HepG2 (cell line): ENCODE results near the gene FAM72A. TPM values are rescaled to one million over a fixed set of nuclear protein-coding genes. Genes with fewer than 3 reads are reported as not detected.
"Not testable (repeated sequence)": the region's sequence is repeated elsewhere in the genome, so short reads cannot be mapped to it uniquely, and the experiment has no call there.

Experiments
- ATAC-seq: fragments of 200-7000 bp; cut with Tn5 transposase; 3 replicates; pipeline ENCODE4 v1.9.1; 2020; ENCODE audit warnings: mild to moderate bottlenecking, moderate library complexity
- BruUV-seq: library from RNA; stranded (reverse); fragments of 400-500 nt; replicated peaks from 2 replicates; lab custom pipeline; 2021; lab: Mats Ljungman, UMichigan
- CTCF ChIA-PET: fragments of 300-600 bp; formaldehyde crosslinking; extraction: SDS; loops from one replicate; lab custom pipeline; 2021; ENCODE audit warnings: low total read pairs, inconsistent platforms, low intra/inter-chr PET ratio; lab: Yijun Ruan, JAX
- POLR2A ChIA-PET: fragments of 350-600 bp; sonication (Branson Sonifier 250); formaldehyde crosslinking; loops from one replicate; lab custom pipeline; 2020; ENCODE audit warnings: antibody characterized with exemption, inconsistent platforms; lab: Yijun Ruan, JAX
- DNase-seq: peaks from one replicate; pipeline ENCODE4 v3.0.0-alpha.2; 2015; ENCODE audit warnings: low spot score
- FAIRE-seq: peaks from 3 replicates; lab custom pipeline; 2011; peaks lifted over from hg19 to GRCh38; lab: Jason Lieb, UNC
- H2AFZ ChIP-seq: one replicate; pipeline ENCODE4 v1.6.1; 2011; ENCODE audit warnings: low read length, inconsistent platforms
- H3K27ac ChIP-seq: fragments of 300-600 bp; 3 replicates; pipeline ENCODE4 v1.8.0; 2011; ENCODE audit warnings: mixed run types, mild to moderate bottlenecking, mixed read lengths, low read length, inconsistent platforms; ENCODE audit not compliant: insufficient read depth; ENCODE audit errors: extremely low read length
- H3K27me3 ChIP-seq, 2 experiments: fragments of 200-600 bp in 1 of 2; 2 replicates in 1 of 2; 3 replicates in 1 of 2; pipeline versions ENCODE4 v1.6.0 to v1.8.0; 2011; ENCODE audit warnings: low read length in 2 of 2, mild to moderate bottlenecking in 2 of 2, moderate library complexity in 2 of 2, inconsistent platforms in 1 of 2; ENCODE audit not compliant: insufficient read depth in 2 of 2, control insufficient read depth in 1 of 2
- H3K36me3 ChIP-seq, 2 experiments: fragments of 200-600 bp in 1 of 2; replicated peaks in 1 of 2; 2 replicates in 1 of 2; 3 replicates in 1 of 2; pipeline versions ENCODE4 v1.5.1 to v1.8.0; 2011; ENCODE audit warnings: low read length in 2 of 2, inconsistent platforms in 1 of 2; ENCODE audit not compliant: insufficient read depth in 2 of 2, control insufficient read depth in 1 of 2
- H3K4me1 ChIP-seq: 2 replicates; pipeline ENCODE4 v1.5.1; 2012; ENCODE audit warnings: low read length, inconsistent platforms; ENCODE audit not compliant: insufficient read depth
- H3K4me2 ChIP-seq: 2 replicates; pipeline ENCODE4 v1.6.0; 2011; ENCODE audit warnings: low read depth, low read length, inconsistent platforms
- H3K4me3 ChIP-seq, 3 experiments: fragments of 200-600 bp in 1 of 3; sonication (generic), shearing (Covaris generic) in 1 of 3; replicated peaks in 1 of 3; 2 replicates each; pipeline ENCODE4 v1.5.1; 2011 to 2016; ENCODE audit warnings: low read length in 3 of 3, inconsistent platforms in 2 of 3, low read depth in 2 of 3, mild to moderate bottlenecking in 2 of 3, control low read depth in 1 of 3, mixed read lengths in 1 of 3; ENCODE audit not compliant: insufficient read depth in 1 of 3
- H3K79me2 ChIP-seq: one replicate; pipeline ENCODE4 v1.6.1; 2011; ENCODE audit warnings: low read length, inconsistent platforms; ENCODE audit not compliant: insufficient read depth
- H3K9ac ChIP-seq: 2 replicates; pipeline ENCODE4 v1.6.0; 2011; ENCODE audit warnings: mild to moderate bottlenecking, low read depth, low read length, inconsistent platforms; ENCODE audit not compliant: insufficient read depth
- H3K9me3 ChIP-seq: 2 replicates; pipeline ENCODE4 v1.5.1; 2012; ENCODE audit warnings: mild to moderate bottlenecking, low read length
- H4K20me1 ChIP-seq: 2 replicates; pipeline ENCODE4 v1.6.0; 2011; ENCODE audit warnings: inconsistent platforms, mild to moderate bottlenecking, low read length, moderate library complexity; ENCODE audit not compliant: insufficient read depth
- WGBS: methylation state at CpG from one replicate; pipeline ENCODE4 v1.1.6; 2017; ENCODE audit warnings: low lambda C conversion rate; 5-methylcytosine and 5-hydroxymethylcytosine counted together
- in situ Hi-C: cut with HindIII; loops from 2 replicates; pipeline ENCODE4 v1.10.0; 2017; ENCODE audit warnings: low pct_unique_long_range_greater_than_20kb; ENCODE audit not compliant: extremely low pct_ligation_motif_present
- intact Hi-C: fragments of 100-400 bp; cut with micrococcal nuclease; formaldehyde crosslinking; loops from one replicate; pipeline ENCODE4 v1.10.0; 2022; ENCODE audit not compliant: unreplicated experiment
- polyA plus RNA-seq, 8 experiments: library from polyadenylated mRNA; depleted of rRNA in 3 of 8; stranded (reverse) in 7 of 8; unstranded in 1 of 8; fragments of >200 nt; fragmentation: Illumina TruSeq in 4 of 8; extraction: Trizol in 4 of 8; gene quantifications; 2 replicates each; pipeline versions ENCODE4 v1.2.1 to v1.2.3, GENCODE V29; 2011 to 2016; ENCODE audit warnings: low read depth in 4 of 8, missing spikeins in 1 of 8, mixed read lengths in 1 of 8; ENCODE audit not compliant: insufficient read depth in 1 of 8
- total RNA-seq, 5 experiments: library from RNA; depleted of rRNA; stranded (reverse); fragments of >200 nt; fragmentation: Illumina TruSeq; extraction: Trizol; gene quantifications; 2 replicates each; pipeline ENCODE4 v1.2.3, GENCODE V29; 2016; ENCODE audit warnings: low read depth in 1 of 5

The FAM72A gene
- total and polyA plus RNA-seq, 2 of the 13 experiments (the other 11 are each of a cell fraction or from before 2014, with no cell fraction given), result 7.1 to 11.1 TPM

- H3K4me1 ChIP-seq, H3K27me3 ChIP-seq, ATAC-seq, BruUV-seq, H3K9me3 ChIP-seq, FAIRE-seq, H3K4me3 ChIP-seq, in situ Hi-C loops, H2AFZ ChIP-seq, POLR2A ChIA-PET, H3K4me2 ChIP-seq, H3K79me2 ChIP-seq, H3K9ac ChIP-seq, H3K27ac ChIP-seq, intact Hi-C loops, H3K36me3 ChIP-seq, H4K20me1 ChIP-seq, DNase-seq, CTCF ChIA-PET: not testable (repeated sequence)
- WGBS, result 93% methylated on average over 5 of the region's 7 CpGs
Observed at GRCh38 chr1:206215600-206216392, 13.2 kb upstream of the FAM72A start.

GRCh38 chr1:206210802-206211201 is 8.2 kb upstream of the FAM72A start:
- H2AFZ ChIP-seq, H3K27me3 ChIP-seq, ATAC-seq, DNase-seq, H3K36me3 ChIP-seq, in situ Hi-C loops, H3K9ac ChIP-seq, BruUV-seq, CTCF ChIA-PET, intact Hi-C loops, H3K79me2 ChIP-seq, H3K4me2 ChIP-seq, H3K4me1 ChIP-seq, H3K9me3 ChIP-seq, H3K27ac ChIP-seq, H4K20me1 ChIP-seq, POLR2A ChIA-PET, H3K4me3 ChIP-seq, FAIRE-seq: not testable (repeated sequence)
- WGBS, result no CpG with 5 or more reads among the region's 1 CpG

- BruUV-seq, DNase-seq, H3K27ac ChIP-seq, ATAC-seq, H3K9ac ChIP-seq, H4K20me1 ChIP-seq, H3K79me2 ChIP-seq, intact Hi-C loops, in situ Hi-C loops, H2AFZ ChIP-seq, H3K9me3 ChIP-seq, POLR2A ChIA-PET, H3K27me3 ChIP-seq, FAIRE-seq, H3K4me1 ChIP-seq, CTCF ChIA-PET, H3K36me3 ChIP-seq: not testable (repeated sequence)
- Histone ChIP-seq H3K4me3 (peak overlapping the region in 2 of 3 experiments; percentile 33 to 47; a peak in 4 of 6 replicates), H3K4me2 (0 out of 2 replicates have a peak overlapping the region, but pooled peaks have one; percentile 39)
- no CpG with 5 or more reads among the region's 31 CpGs for WGBS
Observed at GRCh38 chr1:206205569-206205968, 2.9 kb upstream of the FAM72A start.
